HG03520 (cell line): ENCODE data around the gene CCDC40.

Source experiments
- ATAC-seq: cut with Tn5 transposase; IDR thresholded peaks from one replicate; pipeline ENCODE4 v1.9.1; 2021; ENCODE audit warnings: mild to moderate bottlenecking, moderate library complexity; ENCODE audit not compliant: unreplicated experiment

CCDC40 gene

GRCh38 chr17:80110927-80111701 is 74.7 kb downstream of the CCDC40 start:
- no peak for ATAC-seq

- no peak for ATAC-seq
Measured at GRCh38 chr17:80111702-80112470, 75.4 kb downstream of the CCDC40 start.

DNA sequence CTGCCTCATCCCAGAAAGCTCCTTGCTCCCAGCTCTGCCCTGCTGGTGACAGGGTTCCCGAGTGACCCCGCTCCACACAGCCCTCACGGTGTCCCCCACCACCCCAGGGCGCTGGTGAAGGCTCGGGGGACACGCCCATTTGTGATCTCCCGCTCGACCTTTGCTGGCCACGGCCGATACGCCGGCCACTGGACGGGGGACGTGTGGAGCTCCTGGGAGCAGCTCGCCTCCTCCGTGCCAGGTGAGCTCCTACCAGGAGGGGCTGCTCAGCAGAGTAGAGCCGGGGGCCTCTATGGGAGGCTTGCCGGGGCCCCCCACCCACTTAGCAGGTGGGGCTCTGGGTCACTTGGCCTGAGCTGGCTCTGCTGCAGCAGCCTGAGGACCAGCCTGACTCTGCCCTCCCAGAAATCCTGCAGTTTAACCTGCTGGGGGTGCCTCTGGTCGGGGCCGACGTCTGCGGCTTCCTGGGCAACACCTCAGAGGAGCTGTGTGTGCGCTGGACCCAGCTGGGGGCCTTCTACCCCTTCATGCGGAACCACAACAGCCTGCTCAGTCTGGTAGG is 76.1 kb downstream of the CCDC40 start:
- ATAC-seq = no peak

GRCh38 chr17:80113033-80113484 is 76.6 kb downstream of the CCDC40 start:
- no peak for ATAC-seq

DNA sequence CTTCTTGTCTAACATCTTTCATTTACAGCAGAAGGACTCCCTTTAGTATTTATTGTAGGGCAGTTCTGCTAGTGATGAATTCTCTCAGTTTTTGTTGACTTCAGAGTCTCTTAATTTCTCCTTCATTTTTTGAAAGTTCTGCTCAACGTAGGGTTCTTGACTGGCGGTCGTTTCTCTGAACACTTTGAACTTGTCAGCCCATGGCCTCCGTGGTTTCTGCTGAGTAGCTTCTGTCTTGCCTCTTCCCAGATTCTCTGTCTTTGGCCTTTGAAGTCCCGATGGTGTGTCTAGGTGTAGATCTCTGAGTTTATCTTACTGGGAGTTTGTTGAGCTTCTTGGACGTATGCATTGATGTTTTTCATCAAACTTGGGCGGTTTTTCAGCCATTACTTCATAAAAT is 78.3 kb downstream of the CCDC40 start:
- no peak for ATAC-seq

DNA sequence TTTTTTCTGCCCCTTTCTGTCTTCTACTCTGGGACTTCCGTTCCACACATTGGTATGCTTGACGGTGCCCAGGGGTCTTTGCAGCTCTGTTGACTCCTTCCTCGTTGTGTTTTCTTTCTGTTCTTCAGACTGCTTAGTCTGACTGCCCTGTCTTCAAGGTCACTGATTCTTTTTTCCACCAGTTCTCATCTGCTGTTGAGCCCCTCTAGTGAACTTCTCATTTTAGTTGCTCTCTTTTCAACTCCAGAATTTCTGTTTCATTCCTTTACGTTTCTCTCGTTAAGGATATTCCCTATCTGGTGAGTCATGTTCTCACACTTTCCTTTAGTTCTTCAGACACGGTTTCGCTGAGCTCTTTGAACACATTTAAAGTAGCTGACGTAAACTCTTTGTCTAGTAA is 78.7 kb downstream of the CCDC40 start:
- ATAC-seq = no peak

- ATAC-seq = no peak
Measured at GRCh38 chr17:80116276-80116920, 80.0 kb downstream of the CCDC40 start.

- ATAC-seq = no peak
Measured at GRCh38 chr17:80116921-80117380, 80.5 kb downstream of the CCDC40 start.

- no peak for ATAC-seq
Measured at GRCh38 chr17:80117491-80118401, 81.3 kb downstream of the CCDC40 start.

- no peak for ATAC-seq
Measured at GRCh38 chr17:80118601-80119270, 82.3 kb downstream of the CCDC40 start.

DNA sequence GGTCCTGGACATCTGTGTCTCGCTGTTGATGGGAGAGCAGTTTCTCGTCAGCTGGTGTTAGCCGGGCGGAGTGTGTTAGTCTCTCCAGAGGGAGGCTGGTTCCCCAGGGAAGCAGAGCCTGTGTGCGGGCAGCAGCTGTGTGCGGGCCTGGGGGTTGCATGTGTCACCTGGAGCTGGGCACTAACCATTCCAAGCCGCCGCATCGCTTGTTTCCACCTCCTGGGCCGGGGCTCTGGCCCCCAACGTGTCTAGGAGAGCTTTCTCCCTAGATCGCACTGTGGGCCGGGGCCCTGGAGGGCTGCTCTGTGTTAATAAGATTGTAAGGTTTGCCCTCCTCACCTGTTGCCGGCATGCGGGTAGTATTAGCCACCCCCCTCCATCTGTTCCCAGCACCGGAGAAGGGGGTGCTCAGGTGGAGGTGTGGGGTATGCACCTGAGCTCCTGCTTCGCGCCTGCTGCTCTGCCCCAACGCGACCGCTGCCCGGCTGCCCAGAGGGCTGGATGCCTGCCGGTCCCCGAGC is 82.9 kb downstream of the CCDC40 start:
- ATAC-seq = no peak

DNA sequence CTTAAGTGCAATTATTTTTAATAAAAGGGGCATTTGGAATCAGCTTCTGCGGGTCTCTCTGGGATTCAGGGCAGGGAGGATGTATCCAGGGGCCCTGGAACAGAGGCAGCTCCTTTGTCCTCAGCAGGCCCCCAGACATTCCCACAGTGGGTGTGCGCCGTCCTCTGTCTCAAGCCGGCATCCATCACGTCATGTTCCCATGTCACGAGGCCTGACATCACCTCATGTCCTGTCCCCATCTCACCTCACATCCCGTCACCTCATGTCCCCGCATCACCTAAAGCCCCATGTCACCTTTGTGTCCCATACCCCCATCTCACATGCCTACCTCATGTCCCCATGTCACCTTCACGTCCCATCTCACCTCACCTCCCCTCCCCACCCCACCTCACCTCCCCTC is 83.4 kb downstream of the CCDC40 start:
- ATAC-seq = no peak

DNA sequence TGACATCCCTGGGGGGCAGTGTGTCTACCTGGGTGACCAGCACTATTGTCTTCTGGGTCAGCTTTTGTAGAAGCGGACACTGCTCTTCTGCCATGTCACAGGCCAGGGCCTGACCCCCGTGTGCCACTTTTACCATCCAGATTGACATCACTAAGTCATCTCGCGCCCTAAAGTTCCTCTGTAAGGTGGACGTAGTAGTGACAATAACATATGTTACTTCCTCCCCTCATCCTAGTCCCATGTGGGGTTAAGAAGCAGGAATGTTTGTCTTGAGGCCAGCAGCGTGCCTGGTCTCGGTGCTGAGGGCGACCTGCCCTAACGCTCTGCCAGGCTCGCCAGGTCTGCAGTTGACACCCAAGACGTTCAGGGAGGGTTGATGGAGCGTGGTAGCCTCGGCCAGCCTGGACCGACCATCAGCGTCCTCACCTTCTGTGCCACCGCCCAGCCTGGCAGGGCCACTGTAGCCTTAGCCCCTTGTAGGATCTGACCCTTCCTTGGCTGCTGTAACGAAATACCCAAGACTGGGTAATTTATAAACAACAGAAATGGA is 85.7 kb downstream of the CCDC40 start:
- ATAC-seq = no peak

DNA sequence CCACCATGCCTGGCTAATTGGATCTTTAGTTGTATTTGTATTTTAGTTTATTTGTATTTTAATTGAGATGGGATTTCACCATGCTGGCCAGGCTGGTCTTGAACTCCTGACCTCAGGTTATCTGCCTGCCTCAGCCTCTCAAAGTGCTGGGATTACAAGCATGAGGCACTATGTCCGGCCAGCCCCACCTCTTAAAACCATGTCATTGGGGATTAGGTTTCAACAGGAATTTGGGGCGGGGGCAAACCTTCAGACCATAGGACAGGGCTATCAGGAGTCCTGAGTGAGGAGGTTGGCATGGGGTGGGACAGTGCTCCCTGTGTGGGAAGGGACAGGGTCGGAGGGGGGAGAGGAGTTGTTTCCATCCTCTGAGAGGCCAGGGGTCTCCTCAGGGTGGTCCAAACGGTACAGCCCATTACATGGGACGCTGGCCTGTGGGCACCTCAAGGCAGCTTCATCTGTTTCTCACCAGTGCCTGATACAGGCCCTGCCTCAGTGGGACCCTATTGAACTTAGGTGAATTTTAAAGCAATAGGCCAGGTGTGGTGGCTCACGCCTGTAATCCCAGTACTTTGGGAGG is 86.6 kb downstream of the CCDC40 start:
- ATAC-seq = no peak

DNA sequence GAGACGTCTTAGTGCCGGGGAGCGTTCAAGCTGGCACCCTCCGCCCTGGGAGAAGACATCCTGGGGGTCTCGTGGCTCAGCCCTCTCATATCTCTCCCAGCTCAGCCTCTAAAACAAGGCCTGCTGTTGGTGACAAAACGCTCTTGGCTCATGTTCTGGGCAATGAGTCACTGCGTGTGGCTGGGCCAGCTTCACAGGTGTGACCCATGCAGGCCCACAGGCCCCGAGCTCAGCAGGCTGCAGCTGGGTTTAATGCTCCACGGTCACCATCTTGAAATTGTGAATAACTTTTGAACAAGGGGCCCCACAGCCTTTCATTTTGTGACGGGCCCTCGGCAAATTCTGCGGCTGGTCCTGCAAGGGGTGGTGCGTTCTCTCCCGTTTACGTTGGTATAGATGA is 87.3 kb downstream of the CCDC40 start:
- no peak for ATAC-seq

DNA sequence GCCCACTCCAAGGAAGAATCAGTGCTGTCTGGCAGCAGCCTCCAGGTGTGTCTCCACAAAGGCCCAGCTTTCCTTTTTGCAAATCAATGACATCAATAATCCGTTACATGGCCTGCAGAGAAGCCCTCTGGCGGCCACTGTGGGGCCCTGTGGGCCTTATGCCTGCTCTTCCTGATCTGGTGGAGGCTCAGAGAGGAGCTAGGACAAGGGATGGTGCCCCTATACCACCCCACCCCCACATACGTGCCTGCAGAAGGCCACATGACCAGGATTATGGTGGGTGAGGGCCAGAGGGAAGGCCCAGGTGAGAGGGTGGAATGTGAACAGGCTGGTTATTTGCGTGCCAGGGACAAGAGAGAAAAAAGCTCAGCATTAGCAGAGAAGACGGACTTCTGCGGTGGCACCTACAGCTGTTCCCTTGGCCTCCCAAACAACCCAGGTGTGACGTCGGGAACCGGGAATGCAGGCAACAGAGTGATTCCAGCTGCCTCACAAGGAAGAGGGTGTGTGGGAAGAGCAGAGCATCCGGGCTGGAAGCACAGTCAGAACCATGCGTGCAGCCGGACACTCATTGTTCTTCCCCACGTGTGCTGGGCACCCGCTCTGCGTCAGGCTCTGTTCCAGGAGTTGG is 88.0 kb downstream of the CCDC40 start:
- no peak for ATAC-seq

DNA sequence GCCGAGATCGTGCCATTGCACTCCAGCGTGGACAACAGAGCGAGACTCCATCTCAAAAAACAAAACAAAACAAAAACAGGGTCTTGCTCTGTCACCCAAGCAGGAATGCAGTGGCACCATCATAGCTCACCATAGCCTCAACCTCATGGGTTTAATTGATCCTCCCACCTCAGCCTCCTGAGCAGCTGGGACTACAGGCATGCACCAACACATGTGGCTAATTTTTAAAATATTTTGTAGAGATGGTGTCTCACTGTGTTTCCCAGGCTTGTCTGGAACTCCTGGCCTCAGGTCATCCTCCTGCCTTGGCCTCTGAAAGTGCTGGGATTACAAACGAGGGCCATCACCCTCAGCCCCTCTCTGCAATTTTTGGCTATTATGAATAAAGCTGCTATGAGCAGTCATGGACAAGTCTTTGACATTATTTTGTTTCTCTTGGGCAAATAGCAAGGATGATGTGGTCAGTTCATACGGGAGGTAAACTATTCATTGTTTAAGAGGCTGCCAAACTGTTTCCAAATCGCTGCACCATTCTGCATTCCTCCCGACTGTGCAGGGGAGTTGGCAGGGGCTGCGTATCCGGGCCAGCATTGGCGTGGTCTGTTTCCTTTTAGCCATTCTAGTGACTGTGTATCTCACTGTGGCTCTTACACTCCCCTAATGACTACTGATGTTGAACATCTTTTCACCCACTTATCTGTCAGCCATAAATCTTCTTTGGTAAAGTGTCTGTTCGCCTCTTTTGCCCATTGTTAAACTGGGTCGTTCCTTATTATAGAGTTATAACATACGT is 89.4 kb downstream of the CCDC40 start:
- ATAC-seq = no peak

DNA sequence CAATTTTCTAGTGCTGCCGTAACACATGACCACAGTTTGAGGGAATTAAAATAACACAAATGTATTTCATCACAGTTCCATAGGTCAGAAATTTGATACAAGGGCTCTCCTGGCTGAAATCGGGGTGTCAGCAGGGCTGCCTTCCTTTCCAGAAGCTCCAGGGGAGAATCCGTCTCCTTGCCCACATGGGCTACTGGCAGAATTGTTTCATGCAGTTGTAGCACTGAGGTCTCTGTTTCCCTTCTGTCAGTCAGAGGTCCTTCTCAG is 89.9 kb downstream of the CCDC40 start:
- ATAC-seq = no peak
